ENCODE data around the gene MDK.

MDK gene

DNA sequence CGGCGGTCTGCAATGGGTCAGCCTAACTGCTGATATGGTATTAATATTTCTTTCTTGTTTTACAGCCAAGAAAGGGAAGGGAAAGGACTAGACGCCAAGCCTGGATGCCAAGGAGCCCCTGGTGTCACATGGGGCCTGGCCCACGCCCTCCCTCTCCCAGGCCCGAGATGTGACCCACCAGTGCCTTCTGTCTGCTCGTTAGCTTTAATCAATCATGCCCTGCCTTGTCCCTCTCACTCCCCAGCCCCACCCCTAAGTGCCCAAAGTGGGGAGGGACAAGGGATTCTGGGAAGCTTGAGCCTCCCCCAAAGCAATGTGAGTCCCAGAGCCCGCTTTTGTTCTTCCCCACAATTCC is 1.9 kb downstream of the MDK start:
- Histone ChIP-seq H3K9me2 (ENCODE audit: low read depth, low read length) (no peaks in the 10 kb centered on the region), H3K27me3 (ENCODE audit: insufficient read depth, low read length) (no peaks in the 10 kb centered on the region), H3K27ac (ENCODE audit: low read depth, low read length, poor library complexity, severe bottlenecking) (no peak overlapping the region), H3F3A (ENCODE audit: insufficient read depth, low read length) (no peaks in the 10 kb centered on the region), H3K36me3 (ENCODE audit: insufficient read depth, low read length) (peaks cover 6% of the 10 kb centered on the region), H3K4me1 (ENCODE audit: insufficient read depth, low read length, severe bottlenecking) (peaks cover 17% of the 10 kb centered on the region), H3K9ac (ENCODE audit: low read length) (no peak overlapping the region), H3K4me3 (ENCODE audit: low read depth, low read length, poor library complexity, severe bottlenecking) (no peak overlapping the region), H3K9me3 (ENCODE audit: low read length) (no peaks in the 10 kb centered on the region), H4K20me1 (ENCODE audit: insufficient read depth, low read length) (no peaks in the 10 kb centered on the region), H3K79me2 (ENCODE audit: insufficient read depth, low read length) (no peaks in the 10 kb centered on the region), H3K4me2 (ENCODE audit: low read length) (no peak overlapping the region), H2AFZ (ENCODE audit: low read length) (no peak overlapping the region)
- TF ChIP-seq EZH2 (IDR thresholded peaks at IDR 0.05; ENCODE audit: borderline replicate concordance, low read length) = no peak
- TF ChIP-seq, protein P1, sequence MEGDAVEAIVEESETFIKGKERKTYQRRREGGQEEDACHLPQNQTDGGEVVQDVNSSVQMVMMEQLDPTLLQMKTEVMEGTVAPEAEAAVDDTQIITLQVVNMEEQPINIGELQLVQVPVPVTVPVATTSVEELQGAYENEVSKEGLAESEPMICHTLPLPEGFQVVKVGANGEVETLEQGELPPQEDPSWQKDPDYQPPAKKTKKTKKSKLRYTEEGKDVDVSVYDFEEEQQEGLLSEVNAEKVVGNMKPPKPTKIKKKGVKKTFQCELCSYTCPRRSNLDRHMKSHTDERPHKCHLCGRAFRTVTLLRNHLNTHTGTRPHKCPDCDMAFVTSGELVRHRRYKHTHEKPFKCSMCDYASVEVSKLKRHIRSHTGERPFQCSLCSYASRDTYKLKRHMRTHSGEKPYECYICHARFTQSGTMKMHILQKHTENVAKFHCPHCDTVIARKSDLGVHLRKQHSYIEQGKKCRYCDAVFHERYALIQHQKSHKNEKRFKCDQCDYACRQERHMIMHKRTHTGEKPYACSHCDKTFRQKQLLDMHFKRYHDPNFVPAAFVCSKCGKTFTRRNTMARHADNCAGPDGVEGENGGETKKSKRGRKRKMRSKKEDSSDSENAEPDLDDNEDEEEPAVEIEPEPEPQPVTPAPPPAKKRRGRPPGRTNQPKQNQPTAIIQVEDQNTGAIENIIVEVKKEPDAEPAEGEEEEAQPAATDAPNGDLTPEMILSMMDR (IDR thresholded peaks at IDR 0.05; ENCODE audit: low read length) = no peak

DNA sequence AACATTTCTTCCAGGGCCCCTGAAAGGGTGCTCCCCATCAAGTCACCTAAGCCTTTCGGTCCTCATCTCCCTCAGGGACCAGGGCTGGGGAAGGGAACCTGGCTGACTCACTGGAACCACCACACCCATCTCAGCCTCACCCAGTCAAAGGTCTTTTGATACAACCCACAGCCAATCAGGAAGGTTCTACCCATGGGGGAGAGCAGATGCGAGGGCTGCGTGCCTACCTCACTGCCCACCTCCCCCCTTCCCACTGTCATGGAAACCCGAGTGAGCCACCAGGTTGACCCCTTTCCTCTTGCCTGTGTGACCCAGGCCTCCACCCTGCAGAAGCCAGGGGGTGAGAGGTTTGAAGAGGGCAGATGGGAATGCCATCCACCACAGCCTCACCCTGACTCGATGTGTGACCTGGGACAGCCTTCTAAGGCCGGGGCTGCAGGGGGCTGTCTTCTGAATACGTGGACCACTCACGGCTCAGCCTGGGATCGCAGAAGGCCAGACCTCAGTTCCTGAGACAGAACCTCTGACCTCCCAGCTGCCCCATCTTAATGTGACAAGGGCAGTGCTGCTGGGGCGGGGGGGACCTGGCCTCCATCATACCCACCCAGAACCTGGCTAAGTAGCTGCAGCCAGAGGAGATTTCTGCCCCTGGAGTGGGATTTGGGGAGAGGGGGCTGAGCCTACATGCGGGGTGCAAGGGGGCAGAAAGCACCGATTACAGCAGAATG is 2.7 kb downstream of the MDK start:
- H3K27me3 ChIP-seq (ENCODE audit: insufficient read depth, low read length) = peaks cover 4% of the 10 kb centered on the region; the same call in 1 of the 2 replicates
- H3K79me2 ChIP-seq (ENCODE audit: insufficient read depth, low read length) = no peaks in the 10 kb centered on the region
- H3K4me2 ChIP-seq (ENCODE audit: low read length) = no peak overlapping the region
- H3K4me1 ChIP-seq (ENCODE audit: insufficient read depth, low read length, severe bottlenecking) = peaks cover 17% of the 10 kb centered on the region
- H3F3A ChIP-seq (ENCODE audit: insufficient read depth, low read length) = no peaks in the 10 kb centered on the region
- no peaks in the 10 kb centered on the region for H3K9me3 ChIP-seq (ENCODE audit: low read length)
- H3K9me2 ChIP-seq (ENCODE audit: low read depth, low read length) = no peaks in the 10 kb centered on the region
- H3K27ac ChIP-seq (ENCODE audit: low read depth, low read length, poor library complexity, severe bottlenecking) = no peak overlapping the region
- H4K20me1 ChIP-seq (ENCODE audit: insufficient read depth, low read length) = no peaks in the 10 kb centered on the region
- TF ChIP-seq, protein P1 (IDR thresholded peaks at IDR 0.05; ENCODE audit: low read length) = no peak
- TF ChIP-seq EZH2 (IDR thresholded peaks at IDR 0.05; ENCODE audit: borderline replicate concordance, low read length) = no peak
- H3K36me3 ChIP-seq (ENCODE audit: insufficient read depth, low read length) = no peaks in the 10 kb centered on the region
- no peak overlapping the region for H3K9ac ChIP-seq (ENCODE audit: low read length)
- H2AFZ ChIP-seq (ENCODE audit: low read length) = no peak overlapping the region
- H3K4me3 ChIP-seq (ENCODE audit: low read depth, low read length, poor library complexity, severe bottlenecking) = no peak overlapping the region

DNA sequence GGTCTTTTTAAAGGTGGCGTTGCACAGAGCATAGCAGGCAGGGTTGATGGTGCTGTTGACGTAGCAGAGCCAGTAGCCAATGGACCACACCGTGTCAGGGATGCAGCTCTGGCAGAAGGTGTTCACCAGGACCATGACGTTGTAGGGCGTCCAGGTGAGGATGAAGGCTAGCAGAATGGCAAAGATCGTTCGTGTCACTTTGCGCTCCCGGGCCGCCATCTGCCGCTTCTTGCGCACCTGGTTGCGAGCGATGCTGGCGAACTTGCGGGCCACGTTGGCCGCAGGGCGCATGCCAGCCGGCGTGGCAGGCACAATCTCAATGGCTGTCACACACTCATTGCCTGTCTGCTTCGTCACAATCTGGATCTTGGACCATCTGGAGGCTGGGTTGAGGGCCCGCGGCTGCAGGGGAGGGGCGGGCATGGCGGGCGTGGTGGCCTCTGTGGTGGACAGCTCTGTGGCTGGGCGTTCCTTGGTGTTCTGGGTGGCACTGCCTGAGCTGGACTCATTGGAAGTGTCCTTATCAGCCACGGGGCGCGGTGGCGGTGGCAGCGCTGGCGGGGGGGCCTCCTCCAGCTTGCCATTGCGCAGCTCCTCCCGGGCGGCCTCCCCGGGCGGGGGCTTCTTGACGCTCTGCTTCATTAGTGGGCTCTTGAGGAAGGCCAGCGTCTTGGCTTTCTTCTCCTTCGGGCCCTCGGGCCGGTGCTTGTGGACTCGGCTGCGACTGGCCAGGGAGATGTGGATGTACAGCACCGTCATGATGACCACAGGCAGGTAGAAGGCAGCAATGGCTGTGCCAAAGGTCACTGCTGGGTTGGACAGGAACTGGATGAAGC is 3.9 kb downstream of the MDK start:
- TF ChIP-seq EZH2 (IDR thresholded peaks at IDR 0.05; ENCODE audit: borderline replicate concordance, low read length) = no peak
- TF ChIP-seq, protein P1 (IDR thresholded peaks at IDR 0.05; ENCODE audit: low read length) = no peak
- Histone ChIP-seq H3K9me3 (ENCODE audit: low read length) (no peaks in the 10 kb centered on the region), H3K9ac (ENCODE audit: low read length) (no peak overlapping the region), H3K79me2 (ENCODE audit: insufficient read depth, low read length) (no peaks in the 10 kb centered on the region), H3F3A (ENCODE audit: insufficient read depth, low read length) (no peaks in the 10 kb centered on the region), H4K20me1 (ENCODE audit: insufficient read depth, low read length) (no peaks in the 10 kb centered on the region), H3K4me2 (ENCODE audit: low read length) (no peak overlapping the region), H3K4me1 (ENCODE audit: insufficient read depth, low read length, severe bottlenecking) (peaks cover 25% of the 10 kb centered on the region), H3K27me3 (ENCODE audit: insufficient read depth, low read length) (peaks cover 4% of the 10 kb centered on the region; the same call in 1 of the 2 replicates), H3K9me2 (ENCODE audit: low read depth, low read length) (no peaks in the 10 kb centered on the region), H3K27ac (ENCODE audit: low read depth, low read length, poor library complexity, severe bottlenecking) (no peak overlapping the region), H3K36me3 (ENCODE audit: insufficient read depth, low read length) (no peaks in the 10 kb centered on the region), H2AFZ (ENCODE audit: low read length) (no peak overlapping the region), H3K4me3 (ENCODE audit: low read depth, low read length, poor library complexity, severe bottlenecking) (no peak overlapping the region)
